HG03039 (cell line): ENCODE data around the gene FUT9.
A peak's percentile ranks its signal among the peaks of the same experiment; 100 is the strongest.

Experiments used
- ATAC-seq: cut with Tn5 transposase; IDR thresholded peaks from one replicate; pipeline ENCODE4 v1.9.1; 2021; ENCODE audit warnings: mild to moderate bottlenecking, moderate library complexity; ENCODE audit not compliant: unreplicated experiment

Gene FUT9

DNA sequence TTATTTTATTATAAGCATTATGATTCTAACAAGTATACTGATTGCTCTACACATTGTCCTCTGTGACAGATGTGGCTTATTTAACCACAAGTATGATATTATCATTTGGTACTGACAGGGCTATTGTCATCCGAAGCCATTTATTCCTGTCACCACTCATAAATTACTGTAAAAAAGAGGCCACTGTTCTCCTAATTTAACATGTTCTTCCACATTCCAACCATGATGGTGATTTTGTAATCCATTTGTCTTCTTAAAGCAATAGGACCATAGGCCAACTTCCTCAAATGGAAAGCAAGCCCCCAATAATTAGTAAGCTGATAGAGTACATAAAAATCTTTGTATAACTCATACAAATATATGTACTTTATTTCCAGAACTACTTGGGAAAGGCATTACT, 50.6 kb downstream of the FUT9 start:
- ATAC-seq: no peak

DNA sequence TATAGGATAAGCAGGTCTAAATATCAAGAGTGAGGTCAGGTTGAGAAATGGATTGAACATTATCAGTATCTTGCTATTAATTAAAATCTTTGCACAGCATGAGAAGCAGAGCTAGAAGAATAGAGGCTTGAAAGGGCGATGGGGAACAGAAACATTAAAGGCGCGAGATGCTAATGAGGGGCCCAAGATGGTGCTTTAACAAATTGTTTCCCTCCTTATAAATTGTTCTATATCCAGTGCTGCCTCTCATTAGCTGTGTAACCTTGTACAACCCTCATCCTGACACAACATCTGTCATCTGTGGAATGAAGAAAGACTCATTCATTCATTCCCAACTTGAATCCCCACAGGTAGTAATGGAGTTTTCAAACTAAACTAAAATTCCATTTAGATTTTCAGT, 57.8 kb downstream of the FUT9 start:
- ATAC-seq: no peak

DNA sequence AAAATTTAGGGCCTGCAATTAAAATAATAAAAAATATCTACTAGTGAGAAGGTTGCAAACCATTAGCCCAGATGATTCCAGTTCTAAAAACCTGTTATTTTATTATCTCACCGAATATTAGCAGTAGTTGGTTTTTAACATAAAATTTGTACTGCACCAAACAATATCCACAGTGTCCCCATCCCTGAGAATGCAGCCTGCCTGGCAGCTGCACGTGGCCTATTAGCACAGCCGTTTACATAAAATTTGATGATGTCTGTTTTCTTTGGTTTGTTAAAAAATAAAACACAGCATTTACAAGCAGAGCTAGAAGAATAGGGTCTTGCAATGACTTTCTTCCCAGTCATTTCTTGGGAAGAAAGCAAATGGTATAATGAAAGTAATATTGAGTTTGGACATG, 58.2 kb downstream of the FUT9 start:
- ATAC-seq: no peak

DNA sequence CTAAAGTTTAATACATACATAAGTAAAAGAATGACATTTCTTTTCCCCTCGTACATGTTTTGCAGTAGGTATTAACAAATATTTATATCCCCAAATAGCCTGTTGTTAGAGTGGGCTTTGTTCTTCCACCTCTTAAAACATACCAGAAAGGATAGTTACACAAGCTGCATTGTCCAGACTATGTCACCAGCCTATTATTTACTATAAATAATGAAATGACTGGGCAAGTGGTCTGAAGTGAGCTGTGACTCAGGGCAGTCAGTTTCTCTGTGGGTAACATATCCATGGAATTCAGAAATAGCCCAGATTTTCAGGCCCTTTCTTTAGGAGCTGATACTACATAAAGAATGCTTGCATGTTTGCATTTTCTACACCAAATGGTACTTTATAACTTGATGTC, 60.1 kb downstream of the FUT9 start:
- ATAC-seq: no peak

DNA sequence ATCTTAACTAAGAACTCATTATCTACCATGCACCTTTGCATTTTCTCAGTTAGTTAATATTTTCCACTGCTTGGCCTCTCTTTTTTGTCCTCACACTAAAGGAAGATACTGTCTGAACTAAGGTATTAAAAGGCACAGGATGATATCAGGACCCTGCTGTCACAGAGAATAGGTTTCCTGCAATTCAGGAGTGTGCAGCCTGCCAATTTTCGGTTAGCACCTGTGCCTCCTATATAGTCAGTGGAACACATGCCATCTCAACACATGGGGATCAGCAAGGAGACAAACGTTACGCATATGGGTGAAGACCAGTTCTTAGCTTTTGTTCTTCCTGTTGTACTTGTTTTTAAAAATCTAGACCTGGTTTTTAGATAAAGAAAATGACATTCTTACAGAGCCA, 71.0 kb downstream of the FUT9 start:
- no peak for ATAC-seq

DNA sequence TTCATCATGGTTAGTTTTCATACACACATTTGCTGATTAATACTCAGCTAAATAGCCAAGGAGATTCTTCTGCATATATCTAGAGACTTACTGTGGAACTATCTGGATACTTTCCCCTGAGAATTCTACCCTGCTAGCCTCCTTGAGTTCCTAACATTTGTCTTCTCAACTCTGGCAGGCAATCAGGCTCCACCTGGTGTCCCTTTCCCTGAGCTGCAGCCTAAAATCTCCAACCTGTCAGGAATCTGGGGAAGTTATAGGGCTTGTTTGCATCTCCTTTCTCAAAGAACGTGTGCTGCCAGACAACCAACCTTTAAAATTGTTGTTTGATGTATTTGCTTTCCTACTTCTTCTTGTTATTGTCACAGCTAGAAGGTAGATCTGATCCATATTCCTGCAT, 73.4 kb downstream of the FUT9 start:
- ATAC-seq: no peak

DNA sequence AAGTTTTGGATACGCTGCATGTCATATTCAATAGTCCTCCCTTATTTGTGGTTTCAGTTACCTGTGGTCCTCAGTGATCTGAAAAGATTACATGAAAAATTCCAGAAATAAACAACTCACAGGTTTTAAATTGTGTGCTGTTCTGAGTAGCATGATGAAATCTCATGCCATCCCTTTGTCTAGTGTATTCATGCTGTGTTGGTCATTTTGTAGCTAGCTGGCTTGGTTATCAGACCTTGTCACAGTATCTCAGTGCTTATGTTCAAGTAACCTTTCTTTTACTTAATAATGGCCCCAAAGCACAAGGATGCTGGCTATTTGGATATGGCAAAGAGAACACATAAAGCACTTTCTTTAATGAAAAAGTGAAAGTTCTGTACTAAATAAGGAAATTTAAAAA, 78.3 kb downstream of the FUT9 start:
- no peak for ATAC-seq

DNA sequence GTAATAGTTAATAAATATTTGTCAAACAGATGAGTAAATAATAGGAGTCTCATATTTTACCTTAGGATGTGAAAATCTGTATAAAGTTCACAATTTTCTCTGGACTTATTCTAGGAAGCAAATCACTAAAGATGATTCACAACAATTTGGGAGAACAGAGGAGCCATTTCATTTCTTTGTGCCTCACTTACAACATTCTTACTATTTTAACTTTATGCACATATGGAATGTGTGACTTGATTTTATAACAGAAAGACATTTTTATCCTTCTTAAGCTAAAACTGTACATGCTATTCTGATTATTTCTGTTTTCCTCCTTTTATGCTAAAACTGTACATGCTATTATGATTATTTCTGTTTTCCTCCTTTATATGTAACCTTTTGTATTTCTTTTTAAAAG, 83.3 kb downstream of the FUT9 start:
- ATAC-seq: no peak

DNA sequence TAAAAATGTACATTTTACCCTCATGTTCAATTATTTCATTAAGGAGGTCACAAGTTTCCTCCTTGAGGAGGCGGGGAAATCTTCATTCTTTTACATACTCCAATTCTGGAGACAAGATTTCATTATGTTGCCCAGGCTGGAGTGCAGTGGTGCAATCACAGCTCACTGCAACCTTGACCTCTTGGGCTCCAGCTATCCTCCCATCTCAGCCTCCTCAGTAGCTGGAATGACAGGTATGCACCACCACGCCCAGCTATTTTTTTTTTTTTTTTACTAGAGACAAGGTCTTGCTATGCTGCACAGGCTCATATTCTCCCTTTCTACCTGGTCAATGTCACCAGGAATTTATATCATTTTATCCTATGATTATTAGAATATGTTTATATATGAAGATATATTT, 85.8 kb downstream of the FUT9 start:
- no peak for ATAC-seq

DNA sequence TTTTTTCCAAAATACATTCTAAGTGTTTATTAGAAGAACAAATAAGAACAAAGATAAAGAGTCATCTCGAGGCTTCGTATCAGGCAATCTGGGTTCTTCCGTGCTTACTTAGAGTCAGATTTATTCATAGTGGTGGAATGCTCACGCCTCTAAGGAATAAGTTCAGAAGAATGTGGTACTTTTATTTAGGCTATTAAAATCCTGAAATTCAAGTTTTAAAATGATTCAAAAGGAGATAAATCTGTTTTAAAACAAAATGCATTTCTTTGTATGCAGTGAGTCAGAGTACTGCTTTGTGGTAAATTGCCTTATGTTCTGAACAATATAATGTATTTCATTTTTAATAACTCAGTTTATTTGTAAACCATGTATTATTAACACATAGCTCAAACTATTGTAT, 89.1 kb downstream of the FUT9 start:
- no peak for ATAC-seq

DNA sequence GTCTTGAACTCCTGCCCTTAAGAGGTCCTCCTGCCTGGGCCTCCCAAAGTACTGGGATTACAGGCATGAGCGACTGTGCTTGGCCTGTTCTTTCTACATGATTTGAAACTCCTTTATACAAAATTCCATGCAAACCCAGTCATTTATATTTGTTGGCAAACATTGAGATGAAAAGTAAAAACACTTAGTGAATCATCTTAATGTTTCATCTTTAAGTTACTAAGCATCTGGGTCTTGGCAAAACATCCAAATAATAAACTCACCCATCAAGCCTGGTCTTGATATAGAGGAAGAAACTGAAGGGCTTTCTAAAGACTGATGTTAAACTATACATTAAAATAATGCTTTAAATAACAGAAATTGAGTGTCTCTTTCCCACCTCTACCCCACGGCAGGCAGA, 95.1 kb downstream of the FUT9 start:
- ATAC-seq: no peak

DNA sequence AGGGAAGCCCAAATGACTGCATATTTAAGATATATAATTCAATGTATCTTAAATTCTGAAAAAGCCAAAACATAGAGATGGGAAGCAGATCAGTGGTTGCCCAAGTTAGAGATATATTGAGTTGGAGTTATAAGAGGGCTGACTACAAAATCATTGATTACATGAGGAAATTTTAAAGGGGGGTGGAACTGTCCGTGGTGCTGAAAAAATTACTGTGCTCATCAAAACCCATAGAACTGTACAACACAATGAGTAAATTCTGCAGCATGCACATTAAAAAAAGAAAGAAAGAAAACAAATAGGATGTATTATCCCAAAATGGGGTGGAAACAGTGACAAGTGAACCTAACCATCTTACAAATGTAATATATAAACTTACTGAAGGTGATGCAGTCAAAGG, 100.9 kb downstream of the FUT9 start:
- no peak for ATAC-seq

DNA sequence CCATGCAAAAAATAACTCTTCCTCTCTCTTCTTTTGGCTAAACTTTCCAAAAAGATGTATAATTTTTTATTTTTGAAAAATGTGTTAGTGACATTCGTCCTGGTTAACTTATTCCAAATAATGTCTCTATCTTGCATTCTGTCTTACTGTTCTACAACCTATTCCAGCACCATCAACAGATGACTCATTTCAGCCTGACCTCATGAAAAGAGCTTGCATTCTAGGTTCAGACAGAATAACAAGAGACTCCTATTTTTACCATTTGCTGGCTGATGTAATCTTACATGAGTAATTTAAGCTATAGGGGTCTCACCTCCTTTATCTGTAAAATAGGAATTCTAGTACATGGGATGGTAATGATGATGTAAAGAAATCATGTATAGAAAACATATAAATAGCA, 109.0 kb downstream of the FUT9 start:
- ATAC-seq: no peak

DNA sequence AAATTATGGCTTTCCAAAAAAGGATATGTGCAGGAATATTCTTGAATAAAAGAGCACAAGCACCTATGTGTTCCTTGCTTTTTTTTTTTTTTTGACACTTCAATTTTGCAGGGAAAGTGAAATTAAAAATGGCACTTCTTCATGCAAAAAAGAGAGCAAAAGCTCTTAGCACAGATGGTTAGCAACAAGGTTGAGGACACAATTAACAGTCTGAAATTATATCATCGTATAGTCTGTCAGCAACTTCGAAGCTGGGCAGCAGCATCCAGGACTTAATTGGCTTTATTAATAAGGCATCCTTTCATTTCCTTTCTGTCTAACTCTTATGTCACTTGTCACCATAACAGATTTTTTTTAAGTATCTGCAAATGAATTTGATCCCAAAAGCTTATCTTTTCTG, 122.6 kb downstream of the FUT9 start:
- ATAC-seq: no peak

DNA sequence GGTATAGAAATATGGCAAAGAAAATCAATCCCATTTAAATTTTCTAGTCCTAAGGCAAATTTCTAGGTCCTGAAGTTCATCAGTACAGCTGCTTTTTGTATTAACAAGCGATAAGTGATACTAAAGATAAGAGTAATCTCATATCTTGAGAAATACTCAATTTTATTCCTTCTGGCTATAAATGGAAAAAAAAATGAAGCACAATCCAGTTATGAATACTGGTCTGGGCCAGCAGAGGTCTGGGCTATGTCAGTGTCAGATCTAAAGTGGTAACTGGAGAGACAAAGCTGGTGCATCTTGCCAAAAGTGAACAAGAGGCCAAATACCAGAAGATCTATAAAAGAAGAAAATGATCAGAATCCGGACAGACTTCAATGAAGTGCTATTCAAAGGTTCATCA, 126.4 kb downstream of the FUT9 start:
- no peak for ATAC-seq

DNA sequence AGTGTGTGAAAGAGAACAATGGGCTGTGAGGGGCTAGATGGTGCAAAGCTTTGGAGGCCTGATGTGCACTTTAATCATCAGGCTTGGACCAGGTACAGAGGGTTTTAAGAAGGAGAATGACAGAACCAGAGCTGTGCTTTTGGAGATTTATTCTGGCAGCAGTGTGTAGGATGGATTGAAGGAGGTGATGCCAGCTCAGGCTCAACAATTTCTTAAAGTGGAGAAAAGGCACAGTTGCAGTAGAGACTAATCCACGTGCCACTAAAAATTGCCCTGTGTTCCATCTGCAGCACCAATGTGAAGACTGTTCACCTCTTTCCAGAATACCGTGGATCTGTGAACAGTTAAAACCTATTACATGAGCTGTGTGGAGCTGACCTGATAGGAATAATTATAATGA, 134.7 kb downstream of the FUT9 start:
- ATAC-seq: no peak

DNA sequence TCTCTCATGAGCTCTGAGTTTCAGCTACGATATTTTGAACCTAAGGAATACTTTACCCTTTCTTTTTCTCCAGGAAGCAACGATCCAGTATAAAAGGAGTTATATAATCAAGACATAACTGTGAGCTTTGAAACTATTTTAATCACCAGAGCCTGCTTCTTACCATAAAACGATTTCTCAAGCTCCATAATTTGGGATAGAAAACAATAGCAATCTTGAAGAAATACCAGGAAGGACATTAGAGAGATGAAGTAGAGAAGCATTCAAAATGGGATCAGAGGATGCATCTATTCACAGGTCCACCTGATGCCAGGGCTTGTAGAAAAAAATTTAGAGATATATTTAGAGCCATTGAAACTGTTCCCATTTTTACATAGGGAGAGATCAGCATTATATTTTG, 135.9 kb downstream of the FUT9 start:
- ATAC-seq: no peak

DNA sequence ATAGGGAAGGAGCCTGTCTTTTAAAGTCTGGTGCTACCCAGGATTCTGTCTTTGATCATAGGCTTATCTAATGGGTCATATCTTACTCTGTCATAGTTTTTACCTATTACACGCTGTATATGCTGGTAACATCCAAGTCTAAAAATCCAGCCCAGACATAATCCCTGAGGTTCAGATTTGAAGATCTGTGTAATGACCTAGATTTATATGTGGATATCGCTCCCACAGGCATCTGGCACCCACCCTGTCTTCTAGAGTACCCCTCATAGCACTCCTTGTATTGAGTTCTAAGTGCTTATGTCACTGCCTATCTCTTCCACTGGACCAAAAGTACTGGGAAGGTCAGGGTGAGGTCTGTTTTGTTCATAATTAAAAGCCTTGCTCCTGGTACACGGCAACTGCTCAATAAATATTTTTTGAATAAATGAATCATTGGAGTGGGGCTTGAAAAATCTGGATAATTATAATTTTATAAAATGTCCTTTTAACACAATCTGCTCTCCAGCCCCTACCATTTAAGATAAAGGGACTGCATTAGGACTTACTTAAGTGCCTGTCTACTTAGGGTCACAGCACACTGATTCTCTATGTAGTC, 136.4 kb downstream of the FUT9 start:
- ATAC-seq: no peak

DNA sequence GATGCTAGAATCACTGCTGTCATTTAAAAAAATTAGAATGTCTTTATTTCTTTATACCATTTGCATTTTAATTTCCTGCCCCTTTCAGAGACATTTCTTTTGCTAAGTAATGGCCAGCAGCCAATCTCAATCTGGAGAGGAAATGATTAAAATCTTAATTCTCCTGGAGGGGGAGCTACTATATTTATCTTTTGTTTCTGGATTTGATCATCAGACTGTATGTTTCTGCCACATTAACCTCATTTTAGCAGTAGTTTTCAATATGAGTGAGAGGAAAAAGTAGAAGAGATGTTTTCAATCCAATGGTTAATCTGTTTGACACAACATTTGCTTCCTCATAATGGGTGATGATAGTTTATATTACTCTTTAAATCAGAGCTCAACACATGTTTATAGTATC, 138.0 kb downstream of the FUT9 start:
- ATAC-seq: no peak

DNA sequence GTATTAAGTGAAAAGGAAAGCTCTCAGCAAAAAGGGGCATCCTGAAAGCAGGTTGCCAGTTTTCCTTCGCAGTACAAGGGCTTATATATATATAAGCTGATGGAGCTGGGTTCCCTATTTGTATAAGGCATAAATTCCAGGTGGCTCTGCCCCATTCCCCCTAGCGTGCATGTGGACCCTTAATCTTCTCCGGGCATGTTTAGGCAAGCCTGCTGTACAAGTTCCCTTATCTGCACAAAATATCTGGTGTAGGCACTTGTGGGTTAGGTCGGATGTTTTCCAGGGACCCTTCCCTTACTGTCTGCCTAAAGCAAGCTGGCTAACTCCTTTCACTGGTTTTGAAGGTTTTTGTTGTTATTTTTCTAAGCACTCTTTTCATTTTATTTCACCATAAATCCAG, 140.7 kb downstream of the FUT9 start:
- ATAC-seq: no peak

DNA sequence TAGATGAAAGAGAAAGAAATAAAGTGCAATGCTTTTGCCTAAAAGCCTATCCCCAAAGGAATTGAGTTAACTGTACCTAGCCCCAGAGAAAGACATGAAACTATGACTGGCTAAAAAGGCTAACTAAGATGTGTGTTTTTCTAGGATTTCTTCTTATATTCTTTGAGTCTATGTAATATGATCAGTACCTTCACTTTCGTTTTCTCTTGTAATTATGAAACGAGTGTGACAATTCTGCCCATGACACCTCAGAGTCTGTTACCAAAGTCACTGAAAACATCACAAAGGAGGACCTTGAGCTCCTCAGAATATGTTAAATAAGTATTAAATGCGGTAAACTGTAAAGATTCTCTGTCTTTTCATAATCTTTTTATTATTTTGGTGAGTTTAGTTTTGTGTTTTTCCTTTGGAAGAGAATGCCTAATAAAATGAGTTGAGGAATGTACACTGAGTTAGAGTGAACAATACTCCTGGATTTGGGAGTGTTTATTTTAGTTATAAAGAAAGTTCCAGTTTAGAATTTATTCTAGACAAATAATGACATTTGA, 141.3 kb downstream of the FUT9 start:
- peak; percentile 87 for ATAC-seq

DNA sequence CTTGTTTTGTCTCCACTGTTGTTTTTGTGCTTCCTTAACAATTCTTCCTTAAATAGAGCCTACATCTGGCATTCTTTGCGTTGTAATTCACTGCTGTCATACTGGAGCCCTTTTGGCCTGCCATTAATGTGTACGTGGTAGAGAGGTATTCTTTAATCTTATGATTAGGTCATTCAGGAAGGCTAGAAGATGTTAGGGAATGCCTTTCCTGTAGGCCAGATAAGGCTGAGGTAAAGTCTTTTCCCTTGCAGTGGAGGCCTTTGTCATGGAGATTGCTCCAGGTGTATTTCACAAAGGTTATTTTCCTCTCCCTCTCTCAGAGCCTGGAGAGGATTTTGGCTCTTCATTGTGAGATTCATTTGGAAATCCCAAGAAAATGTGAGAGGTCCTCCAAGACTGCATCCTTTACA, 146.9 kb downstream of the FUT9 start:
- no peak for ATAC-seq

DNA sequence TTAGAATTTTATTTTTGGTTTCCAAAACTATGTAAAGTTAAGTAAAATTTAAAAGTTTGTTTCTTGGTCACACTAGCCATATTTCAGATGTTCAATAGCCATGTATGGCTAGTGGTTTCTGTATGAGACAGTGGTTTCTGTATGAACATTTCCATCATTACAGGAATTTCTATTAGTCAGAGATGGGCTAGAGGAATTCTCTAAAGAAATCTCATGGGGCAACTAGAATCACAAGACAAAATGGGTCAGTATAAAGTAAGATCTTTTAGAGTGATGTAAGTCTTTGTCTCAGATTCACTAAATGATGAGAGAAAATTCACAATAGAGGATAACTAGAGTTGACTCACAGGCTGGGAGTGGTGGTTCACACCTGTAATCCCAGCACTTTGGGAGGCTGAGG, 149.0 kb downstream of the FUT9 start:
- ATAC-seq: peak; percentile 53
